HFFc6 (cell line): Measurements from ENCODE around the gene KRTAP10-7. TPM values are rescaled to one million over a fixed set of nuclear protein-coding genes. Genes with fewer than 3 reads are reported as not detected.

Source experiments
- DNase-seq: peaks from one replicate; pipeline ENCODE4 v3.0.0-alpha.2; 2018
- H3K27ac Mint-ChIP-seq: 2 replicates; pipeline ENCODE4 v1.8.0; 2020; ENCODE audit warnings: mild to moderate bottlenecking, mixed read lengths
- H3K27me3 Mint-ChIP-seq: 2 replicates; pipeline ENCODE4 v1.8.0; 2021; ENCODE audit warnings: mild to moderate bottlenecking, moderate library complexity, mixed read lengths; ENCODE audit not compliant: insufficient read depth
- H3K36me3 Mint-ChIP-seq: 2 replicates; pipeline ENCODE4 v1.8.0; 2021; ENCODE audit warnings: low read depth, mixed read lengths
- H3K4me1 Mint-ChIP-seq: 2 replicates; pipeline ENCODE4 v1.8.0; 2020; ENCODE audit warnings: low read depth, mixed read lengths
- H3K4me3 Mint-ChIP-seq: 2 replicates; pipeline ENCODE4 v1.8.0; 2020; ENCODE audit warnings: mild to moderate bottlenecking, moderate library complexity, mixed read lengths
- H3K9me3 Mint-ChIP-seq: 2 replicates; pipeline ENCODE4 v1.8.0; 2020; ENCODE audit warnings: mild to moderate bottlenecking, mixed read lengths
- total RNA-seq, 6 experiments: library from RNA; stranded (reverse); fragmentation: NEBNext Ultra II Directional; extraction: Animal tissue kit (Norgen Biotek cat#: 25700); gene quantifications; 2 replicates in 1 of 6; 3 replicates in 5 of 6; pipeline ENCODE4 v1.2.3, GENCODE V29; 2021
- TF ChIP-seq, protein P1 (sequence below): fragments of 200-600 bp; sonication (generic); IDR thresholded peaks from 2 replicates; pipeline ENCODE4 v1.5.0; 2021; ENCODE audit warnings: antibody characterized with exemption, mild to moderate bottlenecking

KRTAP10-7 gene
- total RNA-seq, 6 experiments from 2014 or later: not detected

GRCh38 chr21:44564886-44565598 is 35.4 kb upstream of the KRTAP10-7 start:
- Mint-ChIP-seq H3K27ac (no peak overlapping the region), H3K4me1 (no peaks in the 10 kb centered on the region), H3K36me3 (no peaks in the 10 kb centered on the region), H3K27me3 (peaks cover 3% of the 10 kb centered on the region), H3K9me3 (peaks cover 17% of the 10 kb centered on the region), H3K4me3 (no peak overlapping the region)
- TF ChIP-seq, protein P1, sequence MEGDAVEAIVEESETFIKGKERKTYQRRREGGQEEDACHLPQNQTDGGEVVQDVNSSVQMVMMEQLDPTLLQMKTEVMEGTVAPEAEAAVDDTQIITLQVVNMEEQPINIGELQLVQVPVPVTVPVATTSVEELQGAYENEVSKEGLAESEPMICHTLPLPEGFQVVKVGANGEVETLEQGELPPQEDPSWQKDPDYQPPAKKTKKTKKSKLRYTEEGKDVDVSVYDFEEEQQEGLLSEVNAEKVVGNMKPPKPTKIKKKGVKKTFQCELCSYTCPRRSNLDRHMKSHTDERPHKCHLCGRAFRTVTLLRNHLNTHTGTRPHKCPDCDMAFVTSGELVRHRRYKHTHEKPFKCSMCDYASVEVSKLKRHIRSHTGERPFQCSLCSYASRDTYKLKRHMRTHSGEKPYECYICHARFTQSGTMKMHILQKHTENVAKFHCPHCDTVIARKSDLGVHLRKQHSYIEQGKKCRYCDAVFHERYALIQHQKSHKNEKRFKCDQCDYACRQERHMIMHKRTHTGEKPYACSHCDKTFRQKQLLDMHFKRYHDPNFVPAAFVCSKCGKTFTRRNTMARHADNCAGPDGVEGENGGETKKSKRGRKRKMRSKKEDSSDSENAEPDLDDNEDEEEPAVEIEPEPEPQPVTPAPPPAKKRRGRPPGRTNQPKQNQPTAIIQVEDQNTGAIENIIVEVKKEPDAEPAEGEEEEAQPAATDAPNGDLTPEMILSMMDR: no peak
- DNase-seq: no peak

GRCh38 chr21:44566403-44566802 is 34.0 kb upstream of the KRTAP10-7 start:
- no peak overlapping the region for H3K4me3 Mint-ChIP-seq

GRCh38 chr21:44567481-44568171 is 32.8 kb upstream of the KRTAP10-7 start:
- Mint-ChIP-seq H3K9me3 (peaks cover 41% of the 10 kb centered on the region), H3K4me3 (no peak overlapping the region)
- TF ChIP-seq, protein P1: no peak

More at GRCh38 chr21:44566403-44566802, 34.0 kb upstream of the KRTAP10-7 start:
- H3K9me3 Mint-ChIP-seq: peaks cover 31% of the 10 kb centered on the region
- H3K27me3 Mint-ChIP-seq: peaks cover 3% of the 10 kb centered on the region
- no peak for DNase-seq
- no peak overlapping the region for H3K27ac Mint-ChIP-seq
- TF ChIP-seq, protein P1: no peak
- no peaks in the 10 kb centered on the region for H3K4me1 Mint-ChIP-seq
- peaks cover 2% of the 10 kb centered on the region; the same call in 1 of the 2 replicates for H3K36me3 Mint-ChIP-seq

DNA sequence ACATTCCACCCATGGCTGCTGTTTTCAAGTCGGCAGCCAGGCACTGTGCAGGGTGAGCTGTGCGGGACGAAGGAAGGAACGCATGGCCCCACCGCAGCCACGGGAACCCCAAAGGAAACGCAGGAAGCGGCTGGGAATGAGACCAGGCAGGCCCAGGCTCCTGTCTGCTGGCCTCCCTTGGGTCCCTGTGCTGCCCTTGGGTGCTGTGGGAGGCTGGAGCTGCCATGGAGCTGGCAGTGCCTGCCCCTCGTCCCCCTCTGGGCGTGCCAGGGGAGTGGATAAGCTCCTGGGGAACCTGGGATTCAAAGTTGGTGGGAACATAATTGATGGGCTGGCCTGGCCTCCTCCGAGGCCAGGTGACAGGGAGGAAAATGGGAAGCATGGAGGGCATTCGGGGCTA is 32.1 kb upstream of the KRTAP10-7 start:
- no peak for DNase-seq
- H3K27me3 Mint-ChIP-seq: peaks cover 5% of the 10 kb centered on the region
- no peaks in the 10 kb centered on the region; the same call in 1 of the 2 replicates for H3K4me1 Mint-ChIP-seq
- H3K36me3 Mint-ChIP-seq: peaks cover 5% of the 10 kb centered on the region; the same call in 1 of the 2 replicates
- H3K9me3 Mint-ChIP-seq: peaks cover 46% of the 10 kb centered on the region
- no peak overlapping the region for H3K27ac Mint-ChIP-seq
- H3K4me3 Mint-ChIP-seq: no peak overlapping the region
- TF ChIP-seq, protein P1: no peak

More at GRCh38 chr21:44567481-44568171, 32.8 kb upstream of the KRTAP10-7 start:
- Mint-ChIP-seq H3K27me3 (peaks cover 3% of the 10 kb centered on the region; the same call in 1 of the 2 replicates), H3K36me3 (peaks cover 5% of the 10 kb centered on the region; the same call in 1 of the 2 replicates), H3K4me1 (no peaks in the 10 kb centered on the region; the same call in 1 of the 2 replicates), H3K27ac (no peak overlapping the region)
- no peak for DNase-seq

DNA sequence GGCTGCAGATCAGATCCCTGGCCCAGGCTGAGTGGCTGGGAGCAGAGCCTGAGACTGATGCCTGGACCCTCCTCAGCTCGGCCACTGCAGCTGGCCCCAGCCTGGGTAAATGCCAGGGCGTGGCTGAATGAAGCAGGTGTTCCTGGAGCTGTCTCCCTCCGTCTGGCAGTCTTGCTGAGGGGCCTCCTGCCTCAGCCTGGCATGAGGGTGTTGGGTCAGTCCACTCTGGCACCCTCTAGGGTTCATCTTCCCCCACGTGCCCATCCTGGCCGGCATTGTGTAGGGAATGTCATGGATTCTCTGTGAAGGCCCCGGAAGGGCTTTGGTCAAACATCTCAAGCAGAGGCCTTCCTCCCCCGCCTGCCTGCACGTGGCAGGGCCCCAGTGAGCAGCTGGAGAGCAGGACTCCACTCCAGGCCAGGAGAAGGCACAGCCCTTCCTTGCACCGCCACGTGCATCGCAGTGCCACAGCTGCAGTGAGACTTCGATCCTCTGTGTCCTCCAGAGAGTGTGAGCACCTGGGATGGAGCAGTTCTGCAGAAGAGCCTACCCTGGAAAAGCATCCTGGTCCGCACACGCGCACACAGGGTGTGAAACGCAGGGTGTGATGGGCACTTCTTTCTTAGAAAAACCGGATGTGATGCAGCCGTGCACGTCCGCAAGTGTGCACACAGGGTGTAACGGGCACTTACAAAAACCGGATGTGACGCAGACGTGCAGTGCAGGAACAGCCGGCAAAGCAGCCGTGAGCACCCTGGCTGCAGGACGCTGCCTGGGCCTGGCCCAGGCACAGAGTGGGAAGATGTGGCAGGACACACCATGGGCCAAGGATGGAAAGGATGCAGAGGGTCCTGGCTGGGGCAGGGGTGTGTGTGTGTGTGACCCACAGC is 31.5 kb upstream of the KRTAP10-7 start:
- Mint-ChIP-seq H3K27me3 (peaks cover 5% of the 10 kb centered on the region), H3K27ac (no peak overlapping the region), H3K4me3 (no peak overlapping the region)

More for the DNA sequence above, 31.5 kb upstream of the KRTAP10-7 start:
- TF ChIP-seq, protein P1: no peak
- no peak for DNase-seq
- H3K36me3 Mint-ChIP-seq: peaks cover 5% of the 10 kb centered on the region; the same call in 1 of the 2 replicates
- peaks cover 47% of the 10 kb centered on the region for H3K9me3 Mint-ChIP-seq
- H3K4me1 Mint-ChIP-seq: no peaks in the 10 kb centered on the region; the same call in 1 of the 2 replicates
